OCI-LY3 (cell line): Measurements from ENCODE around the gene RPL10L.

Source experiments
- EZH2phosphoT487 ChIP-seq: fragments of 200-600 bp; shearing (Covaris generic); IDR thresholded peaks from 2 replicates; pipeline ENCODE4 v1.6.1; 2018; ENCODE audit warnings: antibody characterized with exemption, mixed run types, low read depth
- TF ChIP-seq, protein P1 (sequence below): fragments of 200-600, 300-600 bp; sonication (generic); IDR thresholded peaks from 2 replicates; pipeline ENCODE4 v1.5.1; 2014; ENCODE audit warnings: antibody characterized with exemption, low read length, low read depth

DNA sequence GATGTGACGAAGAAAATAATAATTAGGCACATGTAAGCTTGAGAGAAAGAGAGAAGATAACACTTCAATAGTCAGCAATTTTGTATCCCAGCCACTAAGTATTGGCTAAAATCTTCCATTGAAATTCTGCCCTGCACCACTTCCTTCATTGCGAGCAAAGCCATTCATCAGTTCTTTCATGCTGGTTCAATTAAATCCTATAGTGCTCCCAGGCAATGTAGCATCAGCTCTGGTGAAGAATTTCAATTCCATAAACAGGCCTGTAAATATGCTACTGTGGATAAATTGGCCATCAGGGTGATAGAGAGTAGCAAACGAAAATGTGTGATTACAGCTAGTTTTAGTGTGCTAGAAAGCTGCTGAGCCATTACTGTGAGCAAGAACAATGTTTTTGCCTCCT is 24.7 kb downstream of the RPL10L start:
- TF ChIP-seq, protein P1, sequence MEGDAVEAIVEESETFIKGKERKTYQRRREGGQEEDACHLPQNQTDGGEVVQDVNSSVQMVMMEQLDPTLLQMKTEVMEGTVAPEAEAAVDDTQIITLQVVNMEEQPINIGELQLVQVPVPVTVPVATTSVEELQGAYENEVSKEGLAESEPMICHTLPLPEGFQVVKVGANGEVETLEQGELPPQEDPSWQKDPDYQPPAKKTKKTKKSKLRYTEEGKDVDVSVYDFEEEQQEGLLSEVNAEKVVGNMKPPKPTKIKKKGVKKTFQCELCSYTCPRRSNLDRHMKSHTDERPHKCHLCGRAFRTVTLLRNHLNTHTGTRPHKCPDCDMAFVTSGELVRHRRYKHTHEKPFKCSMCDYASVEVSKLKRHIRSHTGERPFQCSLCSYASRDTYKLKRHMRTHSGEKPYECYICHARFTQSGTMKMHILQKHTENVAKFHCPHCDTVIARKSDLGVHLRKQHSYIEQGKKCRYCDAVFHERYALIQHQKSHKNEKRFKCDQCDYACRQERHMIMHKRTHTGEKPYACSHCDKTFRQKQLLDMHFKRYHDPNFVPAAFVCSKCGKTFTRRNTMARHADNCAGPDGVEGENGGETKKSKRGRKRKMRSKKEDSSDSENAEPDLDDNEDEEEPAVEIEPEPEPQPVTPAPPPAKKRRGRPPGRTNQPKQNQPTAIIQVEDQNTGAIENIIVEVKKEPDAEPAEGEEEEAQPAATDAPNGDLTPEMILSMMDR: no peak
- no peak for TF ChIP-seq EZH2phosphoT487
